ENCODE data around the gene CNPY4.

Gene CNPY4

GRCh38 chr7:100152937-100153666 is 33.7 kb downstream of the CNPY4 start:
- DNase-seq = no peak

- no peak for DNase-seq
These were observed 34.5 kb downstream of the CNPY4 start for GRCh38 chr7:100153708-100154535.

DNA sequence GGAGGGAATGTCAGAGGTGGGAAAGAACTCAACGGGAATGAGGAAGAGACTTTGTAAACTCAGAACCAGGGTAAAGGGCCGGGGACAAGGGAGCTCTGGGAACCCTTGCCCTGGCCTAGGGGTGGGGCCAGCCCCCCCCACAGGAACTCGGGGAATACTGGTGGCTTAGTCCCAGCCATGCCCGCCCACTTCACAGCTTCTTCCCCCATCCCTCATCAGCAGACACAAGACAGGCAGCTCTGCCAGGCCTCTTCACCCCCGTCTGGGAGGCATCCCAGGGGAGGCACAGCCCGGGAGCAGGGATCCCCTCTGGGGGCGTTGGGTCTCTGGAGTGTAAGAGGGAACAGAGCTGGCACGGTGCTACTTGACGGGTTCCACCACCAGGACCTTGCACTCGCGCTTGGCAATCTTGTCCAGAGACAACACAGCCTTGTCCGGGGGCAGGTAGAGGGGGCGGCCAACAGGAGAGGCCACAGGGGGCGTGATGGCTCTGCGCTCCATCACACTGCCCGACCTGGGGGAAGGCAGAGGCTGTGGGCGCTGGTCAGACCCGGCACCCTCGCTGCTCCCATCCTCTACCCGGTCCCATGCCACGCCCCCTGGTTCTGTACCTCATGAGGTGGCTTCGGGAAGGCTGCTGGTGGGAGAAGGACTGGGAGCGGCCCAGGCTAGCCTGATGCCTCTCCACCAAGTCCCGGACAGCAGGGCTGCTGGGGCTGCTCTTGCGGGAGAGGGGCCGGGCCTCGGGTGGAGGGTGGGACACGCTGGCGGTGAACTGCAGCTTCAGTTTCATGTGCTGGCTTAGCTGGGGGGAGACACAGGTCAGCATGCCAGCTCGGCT is 35.4 kb downstream of the CNPY4 start:
- DNase-seq = no peak

GRCh38 chr7:100155553-100156317 is 36.3 kb downstream of the CNPY4 start:
- DNase-seq = no peak

GRCh38 chr7:100156331-100157068 is 37.1 kb downstream of the CNPY4 start:
- DNase-seq = no peak

GRCh38 chr7:100157069-100157333 is 37.6 kb downstream of the CNPY4 start:
- no peak for DNase-seq

DNA sequence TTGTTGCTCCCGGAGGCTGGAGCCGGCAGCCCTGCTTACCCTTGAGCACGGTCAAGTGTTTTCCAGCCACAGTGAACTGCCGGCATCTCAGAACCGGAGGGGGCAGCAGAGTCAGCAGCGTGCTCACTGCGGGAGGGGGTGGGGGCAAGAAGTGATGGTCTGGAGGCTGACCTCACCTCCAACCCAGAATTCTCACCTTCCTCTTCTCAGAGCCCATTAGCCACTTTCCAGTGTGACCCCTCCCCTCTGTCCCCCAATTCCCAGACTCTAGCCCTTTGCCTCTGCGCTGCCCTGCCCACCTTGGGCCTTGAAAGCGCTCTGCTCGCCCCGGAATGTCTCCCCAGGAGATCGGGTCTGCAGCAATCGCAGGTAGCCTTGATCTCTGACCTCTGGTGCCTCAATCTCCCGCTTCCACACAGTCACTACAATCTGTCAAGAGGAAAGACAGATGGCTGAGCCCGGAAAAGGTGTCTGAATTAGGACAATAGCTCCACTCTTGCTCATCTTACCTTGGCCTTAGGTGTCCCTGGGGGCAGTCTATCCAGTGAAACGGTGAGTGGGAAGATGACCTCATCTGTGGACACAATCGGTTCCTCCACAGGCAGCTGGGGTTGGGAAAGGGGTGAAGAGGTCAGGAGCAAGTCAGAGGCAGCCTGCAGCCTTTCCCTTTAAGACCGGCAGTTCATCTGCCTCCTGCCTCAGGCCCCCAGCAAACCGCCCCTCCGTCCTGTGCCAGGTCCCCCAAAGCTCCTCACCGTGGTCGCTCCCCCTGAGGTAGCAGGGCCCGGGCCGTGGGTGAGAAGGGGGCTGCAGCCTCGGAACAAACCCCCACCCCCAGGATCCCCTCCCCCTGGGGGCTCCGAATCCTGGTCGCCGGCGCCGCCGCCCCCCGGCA is 38.1 kb downstream of the CNPY4 start:
- peak; percentile 71 for DNase-seq

GRCh38 chr7:100158229-100159098 is 39.0 kb downstream of the CNPY4 start, which contains the start of gene TRAPPC14:
Gene TRAPPC14 (minus strand): TSS chr7:100158723. CDS start chr7:100158499, 224 bp downstream.
- DNase-seq = peak; percentile 89

DNA sequence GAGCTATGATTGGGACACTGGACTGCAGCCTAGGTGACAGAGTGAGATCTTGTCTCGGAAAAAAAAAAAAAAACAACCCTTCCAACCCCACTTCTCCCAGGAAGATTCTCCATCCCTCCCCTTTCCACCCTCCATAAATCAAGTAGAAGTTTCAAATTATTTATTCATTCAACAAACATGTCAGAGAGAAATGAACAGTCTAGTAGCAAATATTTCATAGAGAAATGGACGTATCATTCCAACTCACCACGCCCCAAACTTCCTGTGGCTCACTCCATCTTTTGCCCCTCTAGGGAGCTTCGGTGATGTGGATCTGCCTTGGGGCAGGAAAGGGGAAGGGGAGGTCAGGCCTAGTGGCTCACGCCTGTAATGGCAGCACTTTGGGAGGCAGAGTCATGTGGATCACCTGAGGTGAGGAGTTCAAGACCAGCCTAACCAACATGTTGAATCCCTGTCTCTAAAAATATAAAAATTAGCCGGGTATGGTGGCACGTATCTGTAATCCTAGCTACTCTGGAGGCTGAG is 39.7 kb downstream of the CNPY4 start:
- DNase-seq = peak; percentile 43

DNA sequence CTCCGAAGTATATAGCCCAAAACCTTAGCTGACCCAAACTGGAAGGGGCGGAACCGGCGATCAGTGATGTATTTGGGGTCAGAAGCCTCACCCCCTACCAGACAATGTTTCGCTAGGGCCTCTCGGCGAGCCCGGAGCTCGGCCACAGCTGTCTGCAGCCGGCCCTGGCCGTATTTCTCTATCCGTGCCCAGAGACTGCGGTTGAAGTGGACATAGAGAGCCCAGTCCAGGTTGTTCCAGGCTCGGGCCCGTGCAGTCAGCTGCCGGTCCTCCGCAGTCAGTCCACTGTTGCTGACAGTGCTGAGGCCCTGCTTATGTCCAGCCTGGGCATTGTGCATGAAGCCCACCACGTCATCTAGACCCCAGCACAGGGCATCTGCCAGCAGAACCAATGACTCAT is 40.6 kb downstream of the CNPY4 start:
- DNase-seq = no peak

DNA sequence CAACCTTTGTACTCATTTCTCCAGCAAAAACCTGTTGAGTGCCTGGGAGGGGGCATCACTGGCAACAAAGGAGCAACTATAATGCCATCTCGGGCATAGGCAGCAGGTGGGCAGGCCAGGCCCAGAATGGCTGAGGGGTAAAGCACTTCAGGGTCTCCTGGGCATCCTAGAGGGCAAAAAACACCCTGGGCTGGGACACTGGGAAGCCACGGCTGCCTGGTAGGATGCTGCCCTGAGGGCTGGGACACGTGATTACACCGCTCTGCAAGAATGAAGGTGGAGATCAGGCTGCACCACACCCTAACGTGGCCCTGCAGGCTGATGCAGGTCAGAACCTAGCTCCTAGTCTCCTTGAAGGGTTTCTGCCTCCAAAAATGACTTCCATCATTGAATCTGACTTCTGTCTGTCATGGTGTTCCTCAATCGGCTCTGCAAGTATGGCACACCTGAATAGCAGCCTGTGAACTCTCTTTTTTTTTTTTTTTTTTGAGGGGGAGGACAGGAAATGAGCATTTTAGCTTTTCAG is 43.6 kb downstream of the CNPY4 start:
- peak; percentile 56 for DNase-seq

DNA sequence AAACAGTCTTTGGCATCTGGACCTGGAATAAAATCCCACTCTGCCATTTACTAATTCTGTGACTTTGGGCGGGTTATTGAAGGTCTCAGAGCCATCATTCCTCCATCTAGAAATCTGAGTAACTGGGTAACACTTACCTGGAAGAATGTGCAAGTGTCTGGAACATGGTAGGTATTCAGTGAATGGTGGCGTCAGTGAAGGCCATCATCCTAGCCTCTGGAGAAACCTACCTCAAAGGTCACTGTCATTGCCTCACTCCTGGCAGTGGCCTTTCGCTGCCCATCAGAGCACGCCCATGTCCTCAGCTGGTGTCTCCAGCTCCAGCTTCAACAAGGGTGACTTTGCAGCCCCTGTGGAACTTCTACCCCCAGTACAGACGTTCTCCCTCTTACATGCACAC is 44.4 kb downstream of the CNPY4 start:
- no peak for DNase-seq

DNA sequence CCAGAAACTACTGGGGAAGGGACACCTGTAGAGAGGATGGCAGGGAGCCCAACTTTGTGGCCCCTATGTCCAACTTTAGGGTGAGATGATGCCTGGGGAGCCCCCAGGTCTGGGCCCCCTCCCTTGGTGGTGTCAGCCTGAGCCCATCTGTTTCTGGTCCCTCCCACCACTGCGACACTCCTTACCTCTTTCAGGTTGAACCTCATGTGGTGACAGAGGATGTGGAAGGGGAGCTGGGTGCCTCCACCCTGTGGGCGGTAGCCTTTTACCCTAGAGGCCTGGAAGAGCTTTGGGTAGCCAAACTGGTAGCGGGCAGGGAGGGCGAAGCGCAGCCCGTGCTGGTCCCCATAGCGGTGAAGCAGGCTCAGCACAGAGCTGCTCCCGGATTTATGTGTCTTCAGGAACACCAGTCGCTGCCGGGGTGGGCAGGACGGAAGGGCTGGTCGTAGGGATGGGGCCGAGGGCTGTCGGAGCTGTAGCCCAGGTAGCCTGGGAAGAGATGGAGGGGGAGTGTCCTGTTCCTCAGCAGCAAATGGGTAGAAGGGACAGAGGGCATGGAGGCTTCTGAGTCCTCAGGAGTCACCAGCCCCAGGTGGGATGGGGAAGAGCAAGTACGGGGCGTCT is 47.0 kb downstream of the CNPY4 start:
- DNase-seq = no peak

DNA sequence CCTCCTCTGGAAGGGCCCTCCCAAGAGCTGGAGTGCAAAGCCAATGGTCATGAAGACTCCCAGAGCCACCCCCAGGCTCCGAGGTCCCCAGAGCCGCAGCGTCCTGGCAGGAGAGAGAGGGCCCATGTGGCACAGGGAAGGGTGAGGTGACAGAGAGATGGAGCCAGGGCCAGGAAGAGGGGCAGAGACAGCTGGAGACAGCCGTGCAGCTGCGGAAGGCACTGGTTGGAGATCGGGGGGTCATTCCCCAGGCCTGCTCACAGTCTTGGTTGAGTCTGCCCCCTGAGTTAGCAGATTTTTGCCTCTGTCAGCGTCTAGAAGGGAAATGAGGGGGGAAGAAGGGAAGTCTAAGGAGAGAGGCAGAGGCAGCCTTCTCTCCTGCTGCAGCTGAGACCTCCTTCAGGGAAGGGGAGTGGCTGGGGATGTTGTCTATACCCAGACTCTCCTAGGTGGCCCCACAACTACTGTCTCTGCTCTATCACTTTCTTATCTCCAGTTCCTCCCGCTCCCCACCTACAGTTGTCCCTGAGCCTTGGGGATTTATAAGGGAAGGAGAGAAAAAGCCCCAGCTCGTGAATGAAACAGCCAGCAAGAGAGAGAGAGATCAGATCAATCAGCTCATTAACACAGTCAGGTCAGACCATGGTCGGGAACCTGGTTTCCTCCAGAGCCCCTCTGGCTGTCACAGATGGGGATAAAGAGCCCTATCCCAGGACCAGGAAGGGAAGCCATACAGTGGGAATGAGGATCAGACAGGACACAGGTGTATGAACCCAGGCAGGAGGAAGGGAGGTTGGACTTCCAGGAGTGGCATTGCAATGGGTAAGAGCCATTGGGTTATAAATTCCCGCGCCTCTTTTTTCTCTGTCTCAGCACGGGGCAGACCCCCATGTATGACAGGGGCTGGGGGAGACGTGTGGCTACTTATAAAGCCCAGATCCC is 47.8 kb downstream of the CNPY4 start:
- DNase-seq = no peak

DNA sequence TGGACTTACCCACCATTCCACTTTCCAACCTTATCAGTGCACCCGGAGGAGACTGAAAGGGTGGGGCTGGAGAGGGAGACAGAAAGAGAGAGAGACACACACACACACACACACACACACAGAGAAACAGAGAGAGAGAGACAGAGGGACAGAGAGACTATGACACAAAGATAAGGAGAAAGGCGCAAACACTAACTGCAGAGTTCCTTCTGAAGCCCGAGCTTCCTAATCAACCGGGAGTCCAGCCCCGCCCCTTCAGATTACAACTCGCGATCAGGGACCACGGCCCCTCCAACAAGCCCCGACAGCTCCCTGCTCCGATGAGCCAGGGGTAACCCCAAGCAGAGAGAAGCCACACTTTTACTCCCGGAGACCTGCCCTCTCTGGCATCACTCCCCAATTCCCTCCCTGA is 48.5 kb downstream of the CNPY4 start:
- peak; percentile 30 for DNase-seq

DNA sequence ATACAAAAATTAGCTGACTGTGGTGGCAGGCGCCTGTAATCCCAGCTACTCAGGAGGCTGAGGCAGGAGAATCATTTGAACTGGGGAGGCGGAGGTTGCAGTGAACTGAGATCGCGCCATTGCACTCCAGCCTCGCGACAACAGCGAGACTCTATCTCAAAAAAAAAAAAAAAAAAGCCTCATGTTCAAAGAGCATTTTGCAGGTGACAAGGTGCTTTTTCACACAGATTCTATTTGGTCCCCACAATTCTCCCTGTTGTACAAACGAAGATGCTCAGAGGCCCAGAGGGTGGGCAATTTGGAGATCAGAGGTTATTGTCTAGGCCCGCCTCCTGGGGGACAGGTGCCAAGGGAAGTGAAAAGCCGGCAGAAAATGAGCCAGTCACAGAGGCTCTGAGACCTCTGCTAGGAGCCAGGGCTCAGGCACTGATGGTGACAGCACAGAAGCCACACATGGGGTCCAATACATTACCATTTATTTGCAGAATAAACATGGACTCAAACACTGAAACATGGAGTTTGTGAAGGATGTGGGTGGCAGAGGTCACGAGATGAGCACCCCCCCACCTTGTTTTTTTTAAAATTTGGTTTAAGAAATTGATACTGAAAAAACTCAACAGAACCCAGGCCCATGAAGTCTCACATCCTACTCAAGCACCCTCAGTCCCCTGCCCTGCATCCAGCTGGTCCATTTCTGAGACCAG is 49.9 kb downstream of the CNPY4 start:
- peak; percentile 59 for DNase-seq
